Epithelial cell of proximal tubule (primary cell): ENCODE data around the gene FICD. TPM values are rescaled to one million over a fixed set of nuclear protein-coding genes. Genes with fewer than 3 reads are reported as not detected.
A peak's percentile ranks its signal among the peaks of the same experiment; 100 is the strongest.

Source experiments
- DNase-seq: peaks from one replicate; pipeline ENCODE4 v3.0.0-alpha.2; 2011; ENCODE audit warnings: low read depth
- H3K4me3 ChIP-seq: 2 replicates; pipeline ENCODE4 v1.5.1; 2011; ENCODE audit warnings: low read depth, mild to moderate bottlenecking, low read length
- CTCF ChIP-seq: conservative IDR thresholded peaks from 2 replicates; pipeline ENCODE4 v1.5.1; 2012; ENCODE audit warnings: low read depth, mild to moderate bottlenecking, low read length
- total RNA-seq: library from RNA; depleted of rRNA; stranded (reverse); fragments of >200 nt; gene quantifications from 2 replicates; pipeline ENCODE4 v1.2.3, GENCODE V29; 2015

The FICD gene
- total RNA-seq, 1 donor from 2014 or later, result 3.3 TPM

DNA sequence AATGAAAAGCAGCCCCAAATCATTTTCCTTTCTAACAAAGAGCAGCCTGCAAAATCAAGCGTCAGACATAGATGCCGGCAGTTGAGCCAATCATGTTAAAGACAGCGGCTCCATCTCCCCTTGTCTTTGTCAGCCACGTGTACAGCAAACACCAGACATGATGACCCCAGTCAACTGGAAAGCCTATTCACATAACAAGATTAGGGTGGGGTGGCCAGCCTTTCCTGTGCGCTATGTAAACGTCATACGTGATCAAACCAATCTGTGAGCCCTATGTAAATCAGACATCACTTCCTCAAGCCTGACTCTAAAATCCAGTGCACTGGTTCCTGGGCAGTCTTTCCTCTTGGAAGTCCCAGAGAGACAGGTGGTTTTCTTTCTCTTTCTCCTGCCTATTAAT, 9.9 kb upstream of the FICD start:
- DNase-seq, result no peak
- no peak for TF ChIP-seq CTCF
- no peak overlapping the region for H3K4me3 ChIP-seq

GRCh38 chr12:108507971-108508642, 7.0 kb upstream of the FICD start:
- TF ChIP-seq CTCF, result no peak
- no peak for DNase-seq
- H3K4me3 ChIP-seq, result no peak overlapping the region

DNA sequence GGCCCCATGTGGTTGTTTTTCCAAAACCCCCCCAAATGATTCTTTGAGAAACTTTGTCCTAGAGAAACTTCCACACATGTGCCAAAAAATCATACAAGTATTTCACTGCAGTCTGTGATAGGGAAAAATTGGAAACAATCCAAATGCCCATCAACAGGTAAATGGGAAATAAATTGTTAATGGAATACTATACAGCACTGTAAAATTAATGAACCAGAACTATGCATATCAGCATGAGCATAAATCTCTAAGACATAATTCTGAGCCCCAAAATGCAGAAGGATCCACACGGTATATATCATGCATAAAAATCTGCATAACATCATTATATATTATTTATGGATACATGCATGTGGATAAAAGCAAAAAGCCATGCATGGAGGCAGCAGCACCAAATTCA, 5.3 kb upstream of the FICD start:
- no peak for DNase-seq
- no peak overlapping the region for H3K4me3 ChIP-seq
- TF ChIP-seq CTCF, result no peak

- TF ChIP-seq CTCF, result no peak
- DNase-seq, result no peak
- no peak overlapping the region for H3K4me3 ChIP-seq
Measured at GRCh38 chr12:108510836-108511235, 4.2 kb upstream of the FICD start.

- no peak for DNase-seq
- peak overlapping the region; percentile 39 for H3K4me3 ChIP-seq
- peak; percentile 86 for TF ChIP-seq CTCF
Measured at GRCh38 chr12:108511633-108512540, 3.2 kb upstream of the FICD start.

DNA sequence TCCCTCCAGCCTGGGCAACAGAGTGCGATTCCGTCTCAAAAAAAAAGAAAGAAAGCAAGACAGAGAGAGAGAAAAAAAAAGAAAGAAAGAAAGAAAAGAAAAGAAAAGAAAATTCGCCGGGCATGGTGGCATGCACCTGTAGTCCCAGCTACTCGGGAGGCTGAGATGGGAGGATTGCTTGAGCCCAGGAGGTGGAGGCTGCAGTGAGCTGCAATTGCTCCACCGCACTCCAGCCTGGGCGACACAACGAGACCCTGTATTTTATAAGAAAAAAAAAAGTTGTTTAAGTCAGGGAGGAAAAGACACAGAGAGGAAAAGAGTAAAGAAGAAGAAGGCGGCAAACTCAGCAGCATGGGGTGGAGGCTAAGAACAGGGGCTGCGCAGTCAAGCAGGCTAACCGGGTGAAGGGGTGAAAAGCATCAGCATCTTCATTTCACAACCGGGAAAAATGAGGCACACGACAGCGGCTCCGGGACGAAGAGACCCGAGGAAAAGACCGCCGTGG, 557 bp upstream of the FICD start:
- peak overlapping the region; percentile 92 for H3K4me3 ChIP-seq
- TF ChIP-seq CTCF, result no peak
- no peak for DNase-seq
